Measurements from ENCODE around the gene SLC7A5. TPM values are rescaled to one million over a fixed set of nuclear protein-coding genes. Genes with fewer than 3 reads are reported as not detected.

SLC7A5 gene
- total RNA-seq, 1 donor from 2014 or later = 40.4 TPM

DNA sequence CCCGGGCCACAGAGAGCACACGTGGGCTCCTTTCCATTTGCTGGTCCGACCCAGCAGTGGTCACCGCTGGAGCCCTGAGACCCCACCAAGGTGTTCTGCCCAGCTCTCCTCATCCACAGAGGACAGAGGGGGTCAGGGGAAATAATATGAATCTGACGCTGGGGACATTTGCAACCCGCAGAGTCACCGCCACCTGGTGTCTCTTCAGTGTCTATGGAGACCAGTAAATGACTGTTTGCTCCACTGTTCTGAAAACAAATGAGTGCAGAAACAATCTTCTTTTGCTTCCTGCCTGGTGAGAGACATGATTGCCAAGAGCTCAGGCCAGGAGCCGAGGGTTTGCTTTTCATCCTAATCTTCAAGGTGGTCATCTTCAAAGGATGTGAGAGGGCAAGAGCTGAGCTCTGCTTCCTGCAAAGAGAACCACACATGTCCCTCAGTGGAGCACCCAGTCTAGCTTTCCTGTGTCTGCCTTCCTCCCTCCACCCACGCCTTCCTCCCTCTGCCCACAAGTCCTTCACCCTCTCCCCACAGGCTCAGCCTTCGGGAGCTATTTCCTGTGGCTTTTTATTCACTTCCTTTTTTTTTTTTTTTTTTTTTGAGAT, 88.8 kb downstream of the SLC7A5 start:
- TF ChIP-seq, protein P1, sequence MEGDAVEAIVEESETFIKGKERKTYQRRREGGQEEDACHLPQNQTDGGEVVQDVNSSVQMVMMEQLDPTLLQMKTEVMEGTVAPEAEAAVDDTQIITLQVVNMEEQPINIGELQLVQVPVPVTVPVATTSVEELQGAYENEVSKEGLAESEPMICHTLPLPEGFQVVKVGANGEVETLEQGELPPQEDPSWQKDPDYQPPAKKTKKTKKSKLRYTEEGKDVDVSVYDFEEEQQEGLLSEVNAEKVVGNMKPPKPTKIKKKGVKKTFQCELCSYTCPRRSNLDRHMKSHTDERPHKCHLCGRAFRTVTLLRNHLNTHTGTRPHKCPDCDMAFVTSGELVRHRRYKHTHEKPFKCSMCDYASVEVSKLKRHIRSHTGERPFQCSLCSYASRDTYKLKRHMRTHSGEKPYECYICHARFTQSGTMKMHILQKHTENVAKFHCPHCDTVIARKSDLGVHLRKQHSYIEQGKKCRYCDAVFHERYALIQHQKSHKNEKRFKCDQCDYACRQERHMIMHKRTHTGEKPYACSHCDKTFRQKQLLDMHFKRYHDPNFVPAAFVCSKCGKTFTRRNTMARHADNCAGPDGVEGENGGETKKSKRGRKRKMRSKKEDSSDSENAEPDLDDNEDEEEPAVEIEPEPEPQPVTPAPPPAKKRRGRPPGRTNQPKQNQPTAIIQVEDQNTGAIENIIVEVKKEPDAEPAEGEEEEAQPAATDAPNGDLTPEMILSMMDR (conservative IDR thresholded peaks at IDR 0.05) = no peak
- H3K9me3 Mint-ChIP-seq = no peaks in the 10 kb centered on the region
- peak overlapping the region; percentile 31 for H3K27ac Mint-ChIP-seq
- no peak overlapping the region for H3K4me3 Mint-ChIP-seq
- no peaks in the 10 kb centered on the region for H3K27me3 Mint-ChIP-seq
- H3K4me1 Mint-ChIP-seq (ENCODE audit: unreplicated experiment) = peaks cover 13% of the 10 kb centered on the region
- no peak for DNase-seq (ENCODE audit: extremely low spot score, unreplicated experiment)
- H3K36me3 Mint-ChIP-seq = no peaks in the 10 kb centered on the region

Small RNA genes within 50 kb of the gene (microRNA-seq; reads per million reads assigned to microRNA genes)
- gene MIR6775 = not detected

Other genes starting within 250 kb of the SLC7A5 start
- 34.4 and 43.4 TPM in 2 replicates for gene KLHDC4, start 103.5 kb downstream of the SLC7A5 start, total RNA-seq (ENCODE audit: low replicate concordance)
- gene CA5A, start 67.0 kb upstream of the SLC7A5 start, total RNA-seq (ENCODE audit: low replicate concordance) = 0.70 TPM in 1 of 2 replicates, not detected in the other
- gene BANP, start 81.9 kb upstream of the SLC7A5 start, total RNA-seq (ENCODE audit: low replicate concordance) = 28.3 and 36.9 TPM in 2 replicates